NCI-H2081 treated with DMSO at 0.1 percent for 48 hours (cell line): ENCODE measurements around the gene MAPK9.

ENCODE experiments used
- DNase-seq: peaks from one replicate; lab custom pipeline; 2025; lab: John Stamatoyannopoulos, UW

The MAPK9 gene

DNA sequence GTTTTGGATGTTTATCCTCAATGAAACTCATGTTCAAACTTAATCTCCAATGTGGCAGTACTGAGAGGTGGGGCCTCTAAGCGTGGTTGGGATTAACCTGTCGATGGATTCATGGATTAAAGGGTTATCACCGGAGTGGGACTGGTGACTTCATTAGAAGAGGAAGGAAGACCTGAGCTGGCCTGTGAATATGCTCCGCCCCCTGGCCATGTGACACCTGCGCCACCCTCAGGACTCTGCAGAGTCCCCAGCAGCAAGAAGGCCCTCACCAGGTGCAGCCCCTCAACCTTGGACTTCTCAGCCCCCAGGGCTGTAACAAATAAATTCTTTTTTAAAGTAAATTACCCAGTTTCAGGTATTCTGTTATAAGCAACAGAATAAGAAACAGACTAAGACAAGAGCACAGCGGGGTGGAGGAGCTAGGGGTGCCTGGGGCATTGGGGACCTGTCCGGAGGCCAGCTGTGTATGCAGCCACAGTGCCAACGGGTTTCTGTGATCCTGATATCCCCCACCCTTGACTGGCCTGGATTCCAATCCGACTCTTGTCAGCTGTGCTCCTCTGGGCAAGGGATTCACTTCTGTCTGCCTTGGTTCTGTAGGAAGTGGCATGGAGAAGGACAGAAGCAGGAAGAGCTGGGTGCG, 3.2 kb upstream of the MAPK9 start:
- no peak for DNase-seq

DNA sequence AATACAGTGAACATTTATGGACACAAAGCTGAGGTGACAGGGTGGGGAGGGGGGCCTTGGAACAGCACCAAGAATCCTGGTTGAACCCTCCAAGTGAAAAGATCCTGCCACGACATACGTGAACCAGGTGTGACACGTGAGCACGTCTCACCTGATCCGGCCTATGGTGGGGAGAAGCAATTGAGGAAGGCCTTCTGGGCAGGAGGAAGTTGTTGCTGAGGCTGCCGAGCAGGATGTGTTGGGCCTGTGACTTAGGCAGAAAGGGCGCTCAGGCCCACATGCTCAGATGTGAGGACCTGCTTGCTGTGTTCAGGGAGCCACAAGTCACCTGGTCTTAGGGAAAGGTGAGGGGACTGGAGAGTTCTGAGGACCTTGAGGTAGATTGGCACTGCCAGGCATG, 2.5 kb upstream of the MAPK9 start:
- no peak for DNase-seq

DNA sequence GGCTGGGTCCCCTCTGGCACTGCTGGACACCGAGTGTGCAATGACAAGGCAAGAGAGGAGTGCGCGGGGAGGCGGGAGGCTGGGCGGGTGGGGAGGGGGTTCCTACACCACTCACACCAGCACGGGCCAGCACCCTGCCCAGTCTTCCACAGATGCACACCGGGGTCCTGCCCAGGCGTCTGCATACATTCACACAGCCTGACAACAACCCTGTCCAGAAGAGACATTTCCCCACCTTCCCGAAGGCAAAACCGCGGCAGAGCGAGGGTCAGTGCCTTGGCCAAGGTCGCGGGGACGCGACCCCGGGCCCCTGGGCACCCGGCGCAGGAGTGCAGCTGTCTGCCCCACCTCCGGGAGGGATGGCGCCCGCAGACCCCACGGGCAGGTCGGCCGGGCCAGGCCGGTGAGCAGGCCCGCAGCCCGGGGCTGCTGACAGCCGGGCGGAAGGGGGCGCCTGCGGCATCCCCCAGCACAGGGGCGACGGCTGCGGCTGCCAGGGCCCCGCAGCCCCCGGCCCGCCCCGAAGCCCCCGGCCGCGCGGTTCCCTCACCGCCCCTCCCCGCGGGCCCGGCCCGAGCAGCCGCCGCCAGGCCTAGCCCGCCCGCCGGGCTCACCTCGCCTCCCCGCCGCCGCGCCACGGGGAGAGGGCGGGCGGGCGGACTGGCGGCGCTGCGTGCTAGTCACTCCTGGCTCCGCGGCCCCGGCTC, 496 bp downstream of the MAPK9 start:
- DNase-seq: no peak

DNA sequence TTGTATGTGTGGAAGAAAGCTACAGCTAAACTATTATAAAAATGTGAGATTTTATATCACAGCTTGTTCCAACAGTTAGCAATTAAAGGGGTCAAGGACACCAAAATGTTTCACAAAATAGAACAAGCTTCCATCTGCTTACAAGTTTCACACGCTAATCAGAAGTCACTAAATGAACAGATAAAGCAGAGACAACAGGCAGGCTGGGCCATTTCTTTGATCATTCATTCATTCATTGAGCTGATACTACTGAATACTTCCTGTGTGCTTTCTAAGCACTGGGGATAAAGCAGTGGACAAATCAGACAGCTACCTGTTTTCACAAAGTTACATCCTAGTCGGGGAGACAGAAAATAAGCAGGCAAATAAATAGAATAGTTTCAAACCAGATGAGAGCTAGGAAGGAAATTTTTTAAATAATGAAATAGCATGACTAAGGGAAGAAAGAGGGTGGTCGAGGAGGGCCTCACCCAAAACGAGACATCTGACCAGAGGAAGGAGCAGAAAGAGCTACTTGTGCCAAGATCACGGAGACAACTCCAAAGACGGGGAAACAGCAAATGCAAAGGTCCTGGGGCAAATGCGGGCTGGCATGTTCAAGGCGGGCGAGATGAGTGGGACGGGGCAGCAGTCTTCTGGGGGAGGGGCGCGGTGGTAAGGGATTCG, 1.2 kb downstream of the MAPK9 start:
- no peak for DNase-seq

DNA sequence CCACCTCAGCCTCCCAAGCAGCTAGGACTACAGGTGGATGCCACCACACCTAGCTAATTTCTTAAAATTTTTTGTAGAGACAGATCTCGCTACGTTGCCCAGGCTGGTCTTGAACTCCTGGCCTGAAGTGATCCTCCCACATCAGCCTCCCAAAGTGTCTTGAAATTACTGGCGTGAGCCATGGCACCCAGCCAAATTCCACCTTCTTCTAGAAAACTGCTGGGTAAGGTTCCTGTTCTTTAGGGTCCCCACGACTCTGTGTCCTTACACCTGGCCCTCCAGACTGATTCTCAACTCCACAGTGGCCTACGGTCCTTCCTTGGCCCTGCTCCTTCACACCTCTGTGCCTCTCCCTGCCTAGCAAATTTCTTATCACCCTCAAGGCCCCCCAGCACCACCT, 1.9 kb downstream of the MAPK9 start:
- no peak for DNase-seq

DNA sequence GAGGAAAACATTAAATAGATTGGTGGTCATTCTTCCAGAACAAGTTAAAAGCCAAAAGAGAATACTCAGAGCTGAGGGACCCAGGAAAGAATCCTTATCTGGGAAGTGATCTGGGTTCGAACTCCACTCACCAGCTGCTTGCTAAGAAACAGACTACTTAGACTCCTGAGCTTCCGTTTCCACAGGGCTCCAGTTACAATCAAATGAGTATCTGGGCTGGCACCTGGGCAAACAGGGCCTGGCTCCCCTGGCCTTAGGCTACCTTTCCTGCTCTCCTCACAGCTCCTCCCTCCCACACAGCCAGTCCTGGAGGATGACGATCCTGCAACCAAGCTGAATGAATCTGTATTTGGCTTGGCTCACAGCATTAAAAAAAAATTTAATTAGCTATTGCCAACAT, 2.5 kb downstream of the MAPK9 start:
- peak; percentile 31 for DNase-seq

DNA sequence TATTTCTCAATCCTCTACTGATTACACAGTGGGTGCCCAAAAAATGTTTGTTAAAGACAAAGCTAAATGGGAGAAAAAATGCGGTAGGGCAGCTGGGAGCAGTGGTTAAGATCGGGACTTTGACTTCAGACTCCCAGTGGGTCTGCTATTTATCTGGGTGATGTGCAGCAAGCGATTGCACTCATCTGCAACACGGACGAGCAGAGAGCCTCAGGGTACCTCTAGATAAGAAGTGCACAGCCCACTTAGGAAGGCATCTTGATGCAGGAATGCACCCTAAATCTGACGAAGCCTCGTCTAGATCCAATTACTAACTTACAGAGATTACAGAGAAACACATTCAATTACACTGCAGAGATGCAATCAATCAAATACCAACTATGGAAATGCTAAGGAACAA, 4.0 kb downstream of the MAPK9 start:
- DNase-seq: no peak

DNA sequence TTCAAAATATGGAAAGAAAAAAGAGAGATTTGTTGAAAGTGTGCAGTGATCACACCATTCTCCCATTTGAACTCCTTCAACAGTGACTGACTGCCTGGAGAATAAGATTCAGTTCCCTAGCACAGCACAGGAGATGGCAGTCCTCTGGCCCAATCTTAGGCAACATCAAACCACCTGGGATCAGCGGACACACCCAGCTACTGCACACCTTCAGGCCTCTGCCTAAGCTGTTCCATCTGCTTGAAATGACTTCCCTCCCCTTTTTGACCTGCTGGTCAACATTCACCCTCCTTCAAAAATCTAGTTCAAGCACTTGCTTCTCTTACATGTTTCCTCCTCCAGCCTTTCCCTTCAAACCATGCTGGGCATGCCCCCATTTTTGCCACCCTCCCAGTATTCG, 4.5 kb downstream of the MAPK9 start:
- no peak for DNase-seq

DNA sequence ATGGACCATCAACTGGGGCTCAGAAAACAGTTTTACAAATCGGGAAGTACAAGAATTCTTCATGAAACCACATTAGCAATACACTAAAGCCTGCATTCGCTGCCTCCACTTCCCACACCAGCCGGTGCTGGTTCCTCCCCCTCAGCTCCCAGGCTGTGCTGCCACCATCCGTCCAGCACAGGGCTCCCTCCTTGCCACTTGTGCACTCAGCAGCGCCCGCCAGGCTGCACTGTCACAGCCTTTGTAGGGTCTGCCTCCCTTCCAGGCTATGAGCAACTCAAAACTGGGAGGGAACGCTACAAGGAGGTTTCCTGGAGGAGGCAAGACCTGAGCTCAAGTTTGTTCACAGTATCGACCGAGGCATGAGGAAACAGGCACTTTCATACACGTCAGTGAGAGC, 7.7 kb downstream of the MAPK9 start:
- no peak for DNase-seq

DNA sequence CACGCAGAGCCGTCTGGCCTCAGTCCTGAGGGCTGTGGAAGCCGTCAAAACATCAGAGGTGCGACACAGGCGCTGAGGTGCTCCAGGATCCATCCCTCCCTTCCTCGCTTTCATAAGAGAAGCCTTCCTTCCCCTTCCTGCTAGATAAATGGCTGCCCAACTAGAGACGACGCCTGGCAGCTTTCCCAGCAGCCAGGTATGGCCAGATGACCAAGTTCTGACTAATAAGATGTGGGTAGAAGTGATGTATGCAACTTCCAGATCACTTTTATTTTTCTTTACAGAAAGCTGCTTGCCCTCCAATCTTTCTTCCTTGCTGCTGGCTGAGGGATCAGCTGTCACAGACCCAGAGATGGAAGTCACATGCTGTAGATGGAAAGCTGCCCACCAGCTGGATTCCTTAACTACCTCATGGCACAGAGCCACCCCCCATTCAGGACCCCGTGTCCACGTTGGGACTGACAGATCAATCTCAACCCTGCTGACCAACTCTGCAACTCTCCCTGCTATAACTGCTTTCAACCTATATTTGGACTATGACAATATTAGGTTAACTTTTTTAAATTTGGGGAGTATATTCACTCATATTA, 8.8 kb downstream of the MAPK9 start:
- no peak for DNase-seq

DNA sequence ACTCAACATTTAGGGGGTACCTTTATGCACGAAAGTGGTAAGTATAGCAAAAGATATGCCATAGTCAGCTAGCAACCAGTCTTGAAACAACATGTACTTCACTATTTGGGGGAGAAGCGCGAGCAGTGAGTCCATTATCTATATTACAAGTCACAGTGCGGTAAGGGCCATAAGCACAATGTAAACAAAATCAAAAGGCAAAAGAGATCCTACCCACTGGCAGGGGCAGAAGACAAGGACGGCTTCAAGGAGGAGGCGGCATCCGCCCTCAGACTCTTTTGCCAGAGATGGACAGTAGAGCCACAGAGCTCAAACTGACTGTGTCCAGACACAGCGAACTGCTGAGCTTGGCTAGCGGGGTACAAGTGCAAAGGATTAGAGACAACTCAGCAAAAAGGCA, 9.6 kb downstream of the MAPK9 start:
- no peak for DNase-seq

DNA sequence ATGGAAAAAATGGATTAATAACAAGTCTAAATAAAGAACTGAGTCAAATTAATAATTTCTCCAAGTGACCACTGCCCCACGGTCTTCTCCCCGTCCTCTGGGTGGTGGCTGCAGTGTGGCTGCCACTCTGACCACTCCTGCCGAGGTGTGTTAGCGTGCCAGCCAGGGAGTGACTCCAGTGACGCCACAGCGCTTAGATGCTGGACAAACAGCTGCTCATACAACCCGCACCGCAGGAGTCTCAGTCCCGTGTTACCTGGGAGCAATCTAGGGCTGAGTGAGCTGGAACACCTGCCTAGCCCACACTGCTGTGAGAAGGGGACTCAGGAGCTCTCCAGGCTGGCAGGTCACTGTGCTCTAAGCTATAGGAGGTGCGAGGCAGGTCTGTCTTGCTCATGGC, 10.2 kb downstream of the MAPK9 start:
- DNase-seq: peak; percentile 86

DNA sequence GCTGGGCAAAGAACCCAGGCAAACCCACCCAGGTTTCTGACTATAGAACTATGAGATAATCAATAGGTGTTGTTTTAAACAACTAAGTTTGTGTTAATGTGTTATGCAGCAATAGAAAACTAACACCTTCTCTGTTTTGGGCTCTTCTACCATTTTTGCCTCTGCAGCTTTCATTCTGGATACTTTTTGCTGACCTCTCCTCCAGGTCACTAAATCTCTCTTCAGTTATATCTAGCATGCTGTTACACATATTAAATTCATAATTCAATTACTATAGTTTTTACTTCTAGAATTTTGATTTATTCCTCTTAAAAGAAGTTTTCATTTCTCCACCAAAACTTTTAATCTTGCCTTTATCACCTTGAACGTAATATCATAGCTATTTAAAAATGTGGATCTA, 17.2 kb downstream of the MAPK9 start:
- DNase-seq: no peak

DNA sequence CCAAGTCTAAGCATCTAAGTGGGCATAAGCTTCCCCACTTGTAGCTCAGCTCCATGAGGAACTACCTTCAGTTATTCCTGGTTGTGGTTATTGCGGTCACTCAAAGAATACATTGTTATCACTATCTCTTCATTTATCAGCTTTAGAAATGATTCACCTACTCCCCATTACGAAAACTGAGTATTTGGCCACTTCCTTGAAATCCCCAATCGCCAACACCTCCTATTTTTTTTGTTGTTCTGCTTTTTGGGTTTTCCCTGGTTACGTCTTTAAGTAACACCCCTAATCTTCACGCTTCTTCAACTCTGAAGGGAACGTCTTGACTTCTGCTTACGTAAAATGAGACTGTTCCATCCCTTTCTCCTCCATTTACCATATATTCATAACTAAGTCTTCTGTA, 20.7 kb downstream of the MAPK9 start:
- no peak for DNase-seq

DNA sequence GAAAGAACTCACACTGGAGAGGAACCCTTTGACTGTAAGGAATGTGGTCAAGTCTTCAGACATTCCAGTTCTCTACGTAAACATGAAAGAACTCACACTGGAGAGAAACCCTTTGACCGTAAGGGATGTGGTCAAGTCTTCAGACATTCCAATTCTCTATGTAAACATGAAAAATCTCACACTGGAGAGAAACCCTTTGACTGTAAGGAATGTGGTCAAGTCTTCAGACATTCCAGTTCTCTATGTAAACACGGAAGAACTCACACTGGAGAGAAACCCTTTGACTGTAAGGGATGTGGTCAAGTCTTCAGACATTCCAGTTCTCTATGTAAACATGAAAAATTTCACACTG, 32.6 kb downstream of the MAPK9 start:
- DNase-seq: no peak

DNA sequence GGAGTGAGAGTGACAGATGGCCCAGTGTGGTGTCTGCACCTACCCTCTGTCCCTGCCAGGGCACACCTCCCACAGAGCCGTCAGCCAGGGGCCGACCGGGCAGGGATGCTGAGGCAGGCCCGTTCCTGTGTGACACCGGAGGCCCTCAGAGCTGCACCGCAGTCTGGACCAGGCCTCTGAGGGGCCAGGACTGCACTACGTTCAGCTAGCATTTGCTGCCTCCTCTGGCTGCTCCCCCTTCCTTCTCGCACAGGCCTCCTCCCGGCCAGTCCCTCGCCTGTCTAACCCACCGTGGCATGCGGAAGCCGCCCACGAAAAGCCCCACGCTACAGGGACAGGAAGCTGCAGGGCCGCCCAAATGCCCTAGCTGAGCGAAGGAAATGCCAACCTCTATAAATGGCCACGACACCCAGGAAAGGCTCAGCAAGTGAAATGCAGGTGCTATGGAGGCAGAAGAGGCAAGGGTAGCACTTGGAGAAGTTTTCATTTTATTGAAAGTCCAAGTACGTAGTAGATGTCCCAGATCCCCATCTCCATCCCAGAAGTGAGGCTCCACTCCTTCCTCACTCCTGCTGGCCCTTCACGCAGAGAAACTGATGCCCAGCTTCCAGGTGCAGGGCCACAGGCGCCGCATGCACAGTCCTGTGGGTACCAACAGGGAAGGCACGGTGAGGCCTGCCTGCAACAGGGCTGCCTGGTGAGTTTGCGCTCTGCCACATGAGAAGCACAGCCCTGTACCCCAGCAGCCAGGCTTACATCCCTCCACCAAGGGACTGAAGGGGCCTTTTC, 38.7 kb downstream of the MAPK9 start:
- no peak for DNase-seq

DNA sequence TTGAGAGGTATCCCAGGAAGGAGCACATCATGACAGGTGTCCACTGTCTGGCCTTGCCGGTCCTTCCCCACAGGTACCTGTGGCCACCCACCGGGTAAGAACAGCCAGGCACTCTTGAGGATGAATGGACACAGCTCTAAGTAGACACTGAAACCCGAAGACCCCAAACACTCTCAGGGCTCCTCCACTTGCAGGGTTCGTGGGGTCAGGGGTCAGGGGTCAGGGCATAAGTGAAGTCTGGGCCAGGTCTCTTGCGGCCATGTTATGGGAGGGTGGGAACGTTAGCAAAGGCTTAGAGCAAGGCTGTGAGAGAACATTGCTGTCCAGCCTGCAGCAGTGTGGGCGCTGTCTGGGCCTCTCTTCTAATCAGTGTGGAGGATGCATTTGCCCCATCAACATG, 40.0 kb downstream of the MAPK9 start:
- DNase-seq: no peak

DNA sequence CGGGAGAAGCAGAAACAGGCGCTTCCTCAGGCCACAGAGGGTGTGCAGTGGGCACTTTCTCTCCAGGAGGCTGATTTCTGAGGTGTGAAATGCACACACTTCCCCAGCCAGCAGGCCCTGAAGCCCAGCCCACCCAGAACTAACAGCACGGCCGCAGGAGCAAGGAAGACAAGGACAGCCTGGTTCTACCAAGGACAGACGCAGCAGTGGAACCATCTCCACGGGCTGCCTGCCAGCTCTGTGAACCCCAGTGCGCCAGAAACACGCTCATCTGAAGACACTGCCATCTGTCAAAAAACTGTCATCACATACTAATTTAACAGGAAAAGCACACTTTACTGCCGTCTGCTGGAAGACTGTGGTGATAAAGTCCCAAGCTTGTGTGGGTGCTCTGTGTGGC, 40.7 kb downstream of the MAPK9 start:
- no peak for DNase-seq

DNA sequence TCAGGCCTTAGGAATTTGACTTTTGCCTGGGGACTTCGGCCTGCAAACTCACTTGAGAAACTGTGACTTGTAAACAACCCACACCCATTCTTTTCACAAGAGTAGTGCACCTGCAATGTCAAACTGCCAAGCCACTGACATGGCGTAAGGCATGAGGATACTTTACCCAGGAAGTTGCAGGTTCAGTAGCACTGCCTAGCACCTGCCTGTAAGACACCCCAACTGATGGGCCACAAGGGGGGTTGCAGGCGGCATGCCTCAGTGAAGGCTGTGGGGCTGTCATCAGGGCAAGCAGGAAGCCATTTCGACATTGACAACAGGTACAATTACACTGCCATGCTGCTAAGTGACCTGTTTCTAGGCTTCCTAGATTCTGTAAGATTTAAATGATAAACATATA, 41.6 kb downstream of the MAPK9 start:
- no peak for DNase-seq

DNA sequence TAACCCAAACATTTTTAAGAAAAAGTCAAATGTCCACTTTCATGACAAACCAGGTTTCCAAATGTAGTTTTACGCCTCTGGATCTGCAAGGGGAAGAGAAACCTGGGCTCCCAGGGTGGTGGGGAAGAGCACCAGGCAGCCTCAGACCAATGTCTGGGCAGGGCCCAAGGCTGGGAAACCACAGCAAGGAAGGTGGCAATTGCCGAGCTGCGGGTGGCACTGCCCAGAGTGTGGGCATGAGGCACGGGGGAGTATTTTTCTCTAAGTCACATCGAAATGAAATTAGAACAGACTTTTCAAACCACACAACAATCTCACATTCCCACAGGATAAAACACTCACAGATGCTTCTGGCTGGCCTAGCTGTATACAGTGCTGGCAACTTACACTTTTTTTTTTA, 50.3 kb downstream of the MAPK9 start:
- no peak for DNase-seq

DNA sequence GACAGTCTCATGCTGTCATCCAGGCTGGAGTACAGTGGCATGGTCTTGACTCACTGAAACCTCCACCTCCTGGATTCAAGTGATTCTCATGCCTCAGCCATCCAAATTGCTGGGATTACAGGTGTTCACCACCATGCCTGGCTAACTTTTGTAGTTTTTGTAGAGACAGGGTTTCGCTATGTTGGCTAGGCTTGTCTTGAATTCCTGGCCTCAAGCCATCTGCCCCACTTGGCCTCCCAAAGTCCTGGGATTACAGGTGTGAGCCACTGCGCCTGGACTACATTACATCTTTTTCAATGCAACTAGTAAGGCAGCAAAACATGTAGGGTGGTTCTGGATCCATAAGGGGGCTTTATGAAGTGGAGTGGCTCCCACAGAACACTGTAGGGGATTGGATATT, 53.3 kb downstream of the MAPK9 start:
- DNase-seq: no peak

DNA sequence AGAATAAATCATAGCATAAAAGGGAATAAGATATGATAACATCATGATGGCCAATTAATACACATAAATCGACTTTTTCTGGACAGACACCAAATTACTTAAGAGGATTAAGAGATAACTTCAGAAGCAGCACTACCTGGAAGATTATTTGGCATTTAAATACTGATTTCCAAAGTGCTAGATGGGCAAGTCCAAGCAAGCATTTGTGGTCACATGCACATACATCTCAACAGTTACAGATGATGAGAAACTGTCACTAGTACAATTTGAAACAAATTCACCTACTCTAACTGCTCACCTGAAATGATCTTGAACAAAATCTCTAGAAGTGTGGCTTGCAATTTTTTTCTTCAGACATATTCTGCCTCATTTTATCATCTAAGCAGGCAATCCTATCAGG, 56.0 kb downstream of the MAPK9 start:
- DNase-seq: no peak

DNA sequence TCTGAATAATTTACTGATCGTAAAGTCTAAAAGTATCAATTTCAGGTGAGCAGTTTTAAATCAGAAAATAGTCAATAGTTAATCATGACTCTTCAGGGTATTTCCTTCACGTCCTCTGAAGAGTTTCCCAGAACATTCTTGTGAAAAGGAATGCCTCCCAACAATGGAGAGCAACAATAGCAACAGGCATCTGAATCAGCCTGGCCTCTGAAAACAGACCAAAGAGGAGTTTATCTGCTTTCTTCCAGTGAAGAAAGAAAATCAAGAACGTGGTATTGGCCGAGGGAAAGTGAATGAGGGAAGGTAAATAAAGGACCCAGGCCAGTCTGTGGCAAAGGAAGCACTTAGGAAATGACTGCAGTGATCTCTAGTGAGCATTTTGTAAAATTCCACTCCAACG, 56.8 kb downstream of the MAPK9 start:
- no peak for DNase-seq
